GM19025 (cell line): Measurements from ENCODE around the gene DPH1.
A peak's percentile ranks its signal among the peaks of the same experiment; 100 is the strongest.

Experiments used
- ATAC-seq: cut with Tn5 transposase; IDR thresholded peaks from one replicate; pipeline ENCODE4 v1.9.1; 2021; ENCODE audit warnings: mild to moderate bottlenecking, low read depth, moderate library complexity; ENCODE audit not compliant: unreplicated experiment

The DPH1 gene

DNA sequence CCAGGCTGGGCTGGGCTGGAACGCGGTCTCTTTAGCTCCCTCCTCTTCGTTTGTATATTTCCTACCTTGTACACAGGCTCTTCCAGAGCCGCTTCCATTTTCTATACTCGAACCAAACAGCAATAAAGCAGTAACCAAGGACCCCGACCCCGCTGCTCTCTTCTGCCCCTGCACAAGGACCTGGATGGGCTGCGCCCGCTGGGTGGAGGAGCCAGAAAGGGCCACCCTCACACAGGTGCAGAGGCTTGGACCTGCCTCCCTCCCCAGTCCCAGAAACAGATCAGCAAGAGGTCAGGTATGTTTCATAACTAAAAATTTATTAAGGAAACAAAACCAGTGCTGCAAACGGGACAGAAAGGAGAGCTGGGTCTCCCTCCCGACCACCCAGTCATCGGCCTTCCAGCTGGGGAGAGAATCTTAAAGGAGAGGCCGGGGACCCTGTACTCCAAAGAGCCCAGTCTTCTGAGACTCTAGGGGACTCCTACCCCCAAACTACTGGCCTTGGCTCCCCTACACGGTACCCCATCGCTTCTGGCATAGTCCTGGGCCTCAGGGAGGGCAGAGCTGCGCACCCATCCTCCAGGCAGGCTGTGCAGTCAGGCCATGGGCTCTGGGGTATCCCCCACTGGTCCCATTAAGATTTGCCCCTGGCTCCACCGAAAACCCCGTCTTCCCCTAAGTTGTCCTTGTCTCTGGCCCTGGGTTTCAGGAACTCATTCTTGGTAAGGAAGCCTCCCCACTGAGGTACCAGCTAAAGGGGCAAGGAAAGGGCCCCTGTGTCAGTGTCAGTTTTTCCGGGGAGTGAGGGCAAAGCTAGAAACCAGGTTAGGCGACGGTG, 29.8 kb downstream of the DPH1 start:
- ATAC-seq, result no peak

DNA sequence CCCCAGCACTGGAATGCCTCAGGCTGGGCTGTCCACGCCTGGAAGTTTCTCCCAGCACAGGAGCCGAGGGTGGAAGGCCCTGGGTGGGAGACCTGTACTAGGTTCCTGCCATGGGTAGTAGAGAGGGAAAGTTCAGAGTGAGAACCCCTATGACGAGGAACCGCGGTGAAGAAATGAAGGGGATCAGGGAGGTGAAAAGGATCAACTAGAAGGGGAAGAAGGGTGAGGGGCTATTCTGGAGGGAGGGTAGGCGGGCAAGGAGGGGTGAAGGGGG, 30.4 kb downstream of the DPH1 start:
- no peak for ATAC-seq

DNA sequence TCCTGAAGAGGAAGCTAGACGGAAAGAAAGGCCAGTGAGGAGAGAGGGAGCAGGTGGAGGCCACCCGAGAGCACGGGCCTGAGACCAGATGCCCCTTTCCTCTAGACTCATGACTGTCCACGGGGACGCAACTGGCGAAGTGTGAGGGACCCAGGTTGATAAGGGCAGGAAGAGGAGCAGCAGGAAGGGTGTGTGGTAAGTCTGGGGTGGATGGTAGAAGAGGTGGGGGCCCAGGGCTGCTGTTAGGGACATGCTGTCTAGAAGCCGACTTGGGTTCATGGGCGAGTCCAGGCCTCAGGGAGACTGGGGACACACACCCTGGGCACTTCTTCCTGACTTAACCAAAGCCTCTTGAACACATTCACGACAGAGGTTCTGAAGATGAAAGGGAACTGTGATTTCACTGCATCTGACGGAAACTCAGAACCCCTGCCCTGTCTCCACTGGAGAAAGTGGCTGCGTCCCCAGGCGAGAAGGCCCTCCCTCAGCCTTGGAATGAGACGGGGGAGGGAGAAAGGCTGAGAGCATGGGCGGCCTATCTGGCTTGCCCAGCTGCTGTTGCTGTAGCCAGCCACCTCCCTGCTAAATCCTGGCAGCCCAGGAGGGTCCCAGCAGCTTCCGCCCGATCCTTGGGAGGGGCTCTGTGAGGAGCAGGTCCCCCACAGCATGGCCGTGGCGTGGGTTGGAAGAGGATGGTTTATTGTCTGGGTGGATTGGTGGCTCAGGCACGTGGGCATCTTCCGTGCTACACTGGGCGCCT, 30.9 kb downstream of the DPH1 start:
- no peak for ATAC-seq

DNA sequence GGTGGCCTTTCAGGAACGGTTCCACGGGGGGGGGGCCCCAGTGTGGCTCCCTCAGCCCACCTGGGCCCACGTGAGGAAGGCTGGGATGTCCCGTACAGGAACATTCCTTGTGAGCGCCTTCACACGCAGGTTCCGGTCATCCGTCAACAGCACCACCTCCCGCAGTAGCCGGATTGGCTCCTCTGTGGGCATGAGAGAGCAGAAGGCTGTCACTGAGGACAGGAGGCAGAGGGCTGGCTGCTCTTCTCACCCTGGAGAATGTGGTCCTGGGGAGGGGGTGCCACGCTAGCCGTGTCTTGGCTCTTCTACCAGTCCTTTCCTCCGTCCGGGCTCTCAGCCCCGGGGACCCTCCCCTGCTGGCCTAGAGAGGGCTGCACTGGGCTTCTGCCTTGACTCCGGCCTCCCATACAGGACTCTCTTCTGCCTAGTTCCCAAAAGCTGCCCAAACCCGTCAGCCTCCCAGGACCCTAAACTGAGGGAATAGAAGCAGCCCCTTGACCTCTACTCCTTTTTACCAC, 31.5 kb downstream of the DPH1 start:
- ATAC-seq, result no peak

DNA sequence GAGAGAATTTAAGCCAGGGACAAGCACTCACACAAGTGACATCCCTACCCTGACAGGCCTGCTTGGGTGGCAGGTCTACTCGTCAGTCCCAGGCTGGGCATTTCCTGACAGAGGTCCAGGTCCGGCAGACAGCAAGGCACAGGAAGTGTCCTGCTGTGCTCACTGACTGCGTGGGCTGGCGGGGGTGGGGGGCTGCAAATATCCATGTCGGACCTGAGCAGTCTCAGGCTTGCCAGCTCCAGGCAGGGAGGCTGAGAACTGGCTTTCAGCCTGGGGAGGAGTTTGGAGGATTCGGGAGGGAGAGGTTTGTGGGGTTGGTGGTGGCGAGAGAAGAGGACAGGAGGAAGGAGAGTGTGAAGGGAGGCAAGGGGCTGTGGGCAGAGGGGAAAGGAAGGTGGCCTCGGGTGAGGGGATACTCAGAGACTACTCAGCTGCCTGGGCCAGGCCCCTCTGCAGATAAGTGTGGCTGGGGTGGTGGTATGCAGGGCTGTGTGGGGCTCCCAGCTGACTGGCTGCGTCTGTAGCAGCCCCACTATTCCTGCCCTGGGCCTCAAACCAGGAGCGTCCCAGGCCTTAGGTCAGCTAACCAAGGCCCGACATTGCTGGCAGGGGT, 32.7 kb downstream of the DPH1 start:
- ATAC-seq, result no peak

DNA sequence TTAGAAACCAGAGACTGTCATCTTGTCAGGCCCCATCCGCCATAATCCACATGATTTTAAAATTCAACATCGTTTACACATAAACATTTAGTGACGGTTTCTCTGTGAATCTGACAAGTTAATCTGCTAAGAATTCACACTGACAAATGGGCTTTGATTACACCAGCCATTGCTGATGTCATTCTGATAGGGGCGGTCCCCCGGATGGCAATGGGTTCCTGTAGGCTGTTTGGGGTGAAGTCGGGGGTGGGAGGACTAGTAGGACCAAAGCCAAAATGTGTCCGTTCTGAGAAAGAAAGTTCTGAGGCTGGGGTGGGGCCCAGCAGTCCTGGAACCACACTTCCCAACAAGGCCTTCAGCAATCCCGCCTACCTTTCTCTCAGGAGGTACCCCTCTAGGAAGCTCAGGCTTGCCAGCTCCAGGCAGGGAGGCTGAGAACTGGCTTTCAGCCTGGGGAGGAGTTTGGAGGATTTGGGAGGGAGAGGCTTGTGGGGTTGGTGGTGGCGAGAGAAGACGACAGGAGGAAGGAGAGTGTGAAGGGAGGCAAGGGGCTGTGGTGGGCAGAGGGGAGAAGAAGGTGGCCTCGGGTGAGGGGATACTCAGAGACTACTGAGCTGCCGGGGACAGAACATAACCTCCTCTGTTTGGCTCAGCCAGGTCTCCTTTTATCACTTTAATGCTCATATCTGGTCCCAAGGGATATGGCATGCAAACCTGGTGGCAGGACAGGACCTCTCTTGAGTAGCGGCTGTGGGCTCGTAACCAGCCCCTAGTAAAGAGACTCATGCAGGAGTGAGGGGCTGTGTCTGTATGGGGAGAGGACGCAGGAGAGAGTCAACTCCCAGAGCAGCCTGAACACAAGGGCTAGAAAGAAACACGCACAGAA, 33.6 kb downstream of the DPH1 start:
- ATAC-seq, result no peak

DNA sequence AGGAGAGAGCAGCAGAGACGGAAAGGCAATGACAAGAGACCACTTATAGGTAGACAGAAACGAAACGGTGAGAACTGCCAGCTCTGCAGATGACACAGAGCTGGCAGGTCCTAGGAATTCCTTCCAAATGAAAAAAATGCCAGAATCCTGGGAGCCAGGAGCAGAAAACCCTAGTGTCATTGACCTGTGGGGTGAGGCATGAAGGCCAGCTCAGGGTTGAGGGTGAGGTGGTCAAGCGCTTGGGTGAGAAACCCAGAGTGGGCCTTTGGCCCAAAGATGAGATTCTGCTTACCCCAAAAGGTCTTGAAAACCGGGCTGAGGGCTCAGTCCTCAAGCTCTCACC, 34.2 kb downstream of the DPH1 start:
- ATAC-seq, result no peak

DNA sequence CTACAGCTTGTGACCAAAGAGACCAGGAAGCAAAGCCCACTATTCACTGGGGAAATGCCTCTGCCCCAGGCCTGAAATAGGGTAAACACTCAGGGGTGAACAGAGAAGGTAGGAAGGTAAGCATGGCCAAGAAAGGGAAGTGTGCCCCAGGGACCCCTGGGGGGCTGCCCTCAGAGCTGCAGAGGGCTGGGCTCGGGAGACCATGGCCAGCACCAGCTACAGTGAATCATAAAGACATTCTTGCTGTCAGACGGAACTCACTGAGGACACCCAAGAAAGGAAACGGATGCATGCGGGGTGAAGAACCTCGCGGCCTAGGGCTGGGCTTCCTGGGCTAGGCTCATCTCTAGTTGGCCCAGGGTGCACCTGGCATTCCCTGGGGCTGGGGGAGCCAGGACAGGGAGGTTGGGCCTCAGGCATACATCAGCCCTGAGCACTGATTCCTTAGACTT, 34.6 kb downstream of the DPH1 start:
- no peak for ATAC-seq

DNA sequence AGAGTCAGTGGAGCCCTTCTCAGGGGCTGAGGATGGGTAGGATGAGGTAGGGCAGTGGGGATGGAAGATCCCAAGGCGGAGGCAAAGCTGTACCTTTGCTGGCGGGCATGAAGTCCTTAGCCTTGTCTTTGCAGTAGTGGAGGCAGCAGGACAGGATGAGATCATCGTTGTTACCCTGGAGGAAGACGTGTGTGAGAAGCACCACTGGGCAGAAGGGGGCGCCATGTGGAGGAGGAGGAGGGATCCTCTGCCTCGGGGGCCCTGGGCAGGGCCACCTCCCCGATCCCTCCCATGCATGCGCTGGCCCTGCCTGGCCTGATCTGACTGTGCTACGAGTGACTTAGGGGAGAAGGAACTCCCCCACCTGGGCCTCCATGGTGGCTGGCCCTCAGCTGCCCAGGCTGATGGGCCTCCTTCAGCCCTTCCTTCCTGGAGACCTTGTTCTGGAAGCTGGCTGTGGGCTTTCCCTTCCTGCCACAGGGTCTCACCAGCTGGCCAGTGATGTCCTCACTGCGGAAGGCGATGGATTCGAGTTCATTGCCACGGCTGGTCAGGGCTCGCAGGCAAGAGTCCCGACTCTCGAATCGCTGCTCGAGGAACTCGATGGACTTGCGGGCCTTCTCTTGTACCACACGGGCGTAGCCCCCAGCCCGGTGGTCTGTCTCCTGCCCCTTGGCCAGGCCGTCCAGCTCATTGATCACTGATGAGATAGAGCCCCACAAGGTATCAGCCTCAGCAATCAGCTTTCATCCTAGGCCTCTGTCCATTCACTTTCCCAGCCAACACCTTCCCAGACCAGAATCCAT, 35.2 kb downstream of the DPH1 start:
- ATAC-seq, result no peak

DNA sequence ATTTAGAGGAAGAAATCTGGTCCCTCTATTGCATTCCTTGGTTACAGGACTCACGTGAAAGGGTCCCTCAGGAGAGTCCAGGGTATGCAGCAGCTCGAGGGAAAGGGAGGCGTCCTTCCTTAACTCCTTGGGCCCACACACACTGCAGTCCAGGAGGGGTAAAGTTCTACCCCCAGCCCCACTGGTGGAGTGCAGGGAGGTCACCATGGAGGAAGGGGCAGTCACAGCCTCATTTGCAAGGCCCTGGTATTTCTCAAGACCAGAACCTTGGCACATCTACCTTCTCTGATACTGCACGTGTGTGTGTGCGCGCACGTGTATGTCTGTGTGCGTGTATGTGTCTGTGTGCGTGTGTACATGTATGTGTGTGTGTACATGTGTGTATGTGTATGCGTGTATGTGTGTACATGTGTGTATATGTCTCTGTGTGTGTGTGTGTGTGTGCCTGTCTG, 36.0 kb downstream of the DPH1 start:
- no peak for ATAC-seq

DNA sequence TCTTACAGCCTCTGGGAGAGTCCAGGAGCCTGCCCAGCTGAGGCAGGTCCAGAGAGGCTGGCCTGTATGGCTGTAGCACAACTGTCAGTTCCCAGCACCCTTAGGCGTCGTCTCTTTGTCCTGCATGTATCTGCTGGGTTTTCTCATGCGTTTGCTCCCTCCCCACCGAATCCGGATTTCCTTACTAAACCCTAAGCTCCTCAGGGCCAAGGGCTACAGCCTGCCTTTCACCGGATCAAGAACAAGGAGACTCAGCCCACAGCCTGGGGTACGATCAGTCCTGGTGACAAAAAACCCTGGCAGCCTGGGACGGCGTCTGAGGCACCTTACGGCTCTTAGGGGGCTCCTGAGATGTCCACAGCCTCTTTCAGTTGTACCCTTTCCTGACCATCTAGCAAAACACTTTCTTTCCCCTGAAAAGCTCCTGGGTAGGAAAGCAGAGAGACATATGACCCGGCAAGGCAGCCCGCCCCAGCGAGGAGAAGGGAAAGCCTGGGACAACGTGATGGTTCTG, 37.2 kb downstream of the DPH1 start:
- ATAC-seq, result no peak

DNA sequence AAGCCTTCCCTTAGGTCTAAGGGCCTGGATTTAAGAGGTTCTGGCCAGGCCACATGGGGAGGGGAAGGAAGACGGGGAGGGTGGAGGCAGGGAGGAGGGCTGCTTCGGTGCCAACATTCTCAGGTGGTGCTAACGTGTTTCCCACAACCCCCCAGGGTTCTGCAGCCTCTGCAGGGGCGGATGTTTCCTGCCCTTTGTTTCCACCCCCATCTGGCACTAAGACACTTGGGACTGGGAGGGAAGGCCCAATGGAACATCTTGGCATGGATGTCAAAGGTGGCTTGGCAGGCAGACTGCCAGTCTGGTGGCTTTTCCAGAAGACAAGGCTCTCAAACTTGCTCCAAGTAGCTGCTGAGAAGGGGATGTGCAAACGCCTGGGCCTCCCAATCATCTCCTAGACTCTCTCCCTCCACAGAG, 37.7 kb downstream of the DPH1 start:
- ATAC-seq, result no peak

DNA sequence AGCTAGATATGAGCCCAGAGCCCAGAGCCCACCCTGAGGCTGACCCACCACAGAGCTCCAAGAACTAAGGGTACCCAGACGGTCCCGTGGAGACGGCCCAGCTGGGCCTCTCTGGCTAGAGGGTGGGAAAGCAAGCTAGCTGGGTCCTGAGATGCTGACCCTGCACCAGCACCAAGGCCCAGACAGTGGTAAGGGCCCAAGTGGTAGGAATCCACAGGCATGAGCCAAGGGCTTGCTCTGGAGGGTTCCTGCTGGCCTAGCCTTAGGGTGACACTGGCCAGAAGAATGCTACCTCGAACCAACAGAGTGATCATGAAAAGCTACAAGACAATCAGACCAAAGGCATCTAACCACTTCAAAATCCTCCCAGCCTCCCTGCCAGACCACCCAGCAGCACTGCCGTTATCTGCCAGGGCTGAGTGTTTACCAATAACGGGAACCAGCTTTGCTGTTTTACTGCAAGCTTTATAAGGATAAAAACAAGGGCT, 38.1 kb downstream of the DPH1 start:
- ATAC-seq, result no peak

DNA sequence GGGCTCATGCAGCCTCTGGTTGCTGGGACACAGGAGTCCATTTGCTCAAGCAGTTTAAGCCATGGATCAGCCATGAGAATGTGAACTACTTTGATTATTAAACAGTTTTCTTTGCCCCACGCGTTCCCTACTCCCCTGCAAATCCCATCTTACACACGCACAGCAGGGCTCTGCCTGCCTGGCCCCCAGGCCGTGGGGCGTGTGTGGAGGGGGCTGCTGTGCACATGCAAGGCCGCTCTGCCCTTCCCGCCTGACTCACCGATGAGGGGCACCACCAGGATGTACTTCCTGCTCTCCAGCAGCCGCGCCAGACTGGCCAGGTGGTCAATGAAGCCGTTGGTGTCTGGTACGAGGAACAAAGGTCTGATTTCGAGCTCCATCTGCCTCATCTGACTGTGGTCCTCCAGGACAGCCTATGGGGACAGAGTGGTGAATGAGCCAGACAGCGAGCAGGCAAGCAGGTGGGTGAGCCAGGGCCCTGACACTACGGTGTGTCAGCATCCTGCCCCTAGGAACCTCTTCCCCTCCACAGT, 38.6 kb downstream of the DPH1 start:
- no peak for ATAC-seq

DNA sequence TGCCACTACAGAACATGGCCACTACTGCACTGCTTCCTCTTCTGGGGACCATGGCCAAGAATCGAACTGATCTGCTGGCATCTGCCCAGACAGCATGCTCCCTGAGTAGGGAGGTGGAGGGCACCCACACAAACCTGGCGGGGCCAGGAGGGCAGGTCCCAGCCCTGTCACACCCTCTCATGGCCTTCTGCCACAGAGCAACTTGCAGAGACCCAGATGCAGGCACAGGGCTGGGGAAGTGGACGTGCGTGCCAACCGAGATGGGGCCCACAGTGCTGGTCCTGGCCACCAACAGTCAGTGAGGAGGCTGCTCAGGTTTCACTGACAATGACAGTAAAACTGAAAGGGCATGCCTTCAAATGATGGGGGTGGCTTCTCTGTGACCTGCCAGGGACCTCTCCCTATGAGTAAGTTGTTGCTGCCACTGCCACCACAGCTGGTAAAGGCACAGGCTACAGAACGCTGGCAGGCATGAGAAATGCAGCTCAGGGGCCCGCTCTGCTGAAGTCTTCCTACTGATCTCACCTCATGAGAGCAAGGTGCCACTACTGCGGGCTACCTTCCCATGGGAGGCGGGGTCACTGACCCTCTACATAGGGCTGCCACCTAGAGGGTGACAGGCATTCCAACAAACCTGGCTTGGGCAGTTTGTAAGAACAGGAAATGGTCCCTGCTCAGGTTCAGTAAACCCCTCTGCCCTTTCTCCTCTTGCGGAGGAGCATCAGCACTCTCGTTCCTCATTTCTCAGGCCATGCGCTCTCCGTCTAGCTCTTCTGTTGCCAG, 40.5 kb downstream of the DPH1 start:
- peak; percentile 87 for ATAC-seq

DNA sequence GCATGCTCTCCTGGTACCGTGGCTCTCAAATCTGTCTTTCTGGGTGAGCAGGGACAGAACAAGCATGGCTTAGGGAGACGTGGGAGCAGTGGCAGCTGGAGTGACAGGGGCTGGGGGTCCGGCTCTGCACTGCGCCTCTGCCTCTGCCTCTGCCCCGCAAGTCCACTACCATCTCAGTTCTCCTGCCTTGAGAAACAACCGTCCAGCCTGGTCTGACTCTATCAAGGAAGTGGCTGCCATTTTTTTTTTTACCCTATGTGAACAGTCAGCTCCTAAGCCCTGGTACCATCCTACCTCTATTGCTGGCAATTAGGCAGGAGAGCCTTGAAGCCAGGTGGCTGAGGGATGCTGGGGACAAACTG, 41.1 kb downstream of the DPH1 start:
- no peak for ATAC-seq

DNA sequence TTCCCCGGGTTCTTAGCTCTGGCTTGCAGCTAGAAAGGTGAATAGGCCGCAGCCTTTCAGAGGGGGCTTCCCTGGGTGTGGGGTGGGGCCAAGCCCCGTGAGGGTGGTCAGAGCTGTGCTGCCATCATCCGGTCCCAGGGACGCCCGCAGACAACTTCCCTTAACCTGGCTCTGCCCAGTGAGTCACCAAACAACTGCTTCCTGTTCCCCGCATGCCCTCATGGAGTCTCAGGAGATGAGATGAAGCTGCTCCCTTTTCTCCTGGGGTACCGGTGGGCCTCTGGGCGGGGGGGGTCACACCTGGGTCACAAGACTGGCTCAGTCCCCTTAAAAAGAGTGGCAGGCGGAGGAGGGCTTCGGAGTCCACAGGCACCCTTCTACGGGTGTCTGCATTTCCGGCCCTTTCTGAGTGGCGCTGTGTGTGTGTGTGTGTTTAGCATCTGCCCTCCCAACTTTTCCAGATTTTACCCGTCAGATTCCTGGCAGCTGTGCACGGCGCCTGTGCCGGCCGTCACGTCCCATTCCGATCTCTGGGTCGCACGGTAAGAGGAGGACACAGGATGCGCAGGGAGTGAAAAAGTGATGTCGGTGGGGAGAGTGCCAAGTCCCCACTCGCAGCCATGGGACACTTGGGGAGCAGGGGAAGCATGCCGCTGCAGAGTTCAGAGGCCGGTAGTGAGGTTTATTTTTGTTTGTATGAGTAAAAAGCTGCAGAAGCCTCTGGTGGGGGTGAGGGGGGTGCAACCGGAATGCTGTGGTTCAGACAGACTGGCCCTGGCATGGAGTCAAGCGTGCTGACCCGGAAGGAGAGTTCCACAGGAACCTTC, 41.7 kb downstream of the DPH1 start:
- no peak for ATAC-seq

DNA sequence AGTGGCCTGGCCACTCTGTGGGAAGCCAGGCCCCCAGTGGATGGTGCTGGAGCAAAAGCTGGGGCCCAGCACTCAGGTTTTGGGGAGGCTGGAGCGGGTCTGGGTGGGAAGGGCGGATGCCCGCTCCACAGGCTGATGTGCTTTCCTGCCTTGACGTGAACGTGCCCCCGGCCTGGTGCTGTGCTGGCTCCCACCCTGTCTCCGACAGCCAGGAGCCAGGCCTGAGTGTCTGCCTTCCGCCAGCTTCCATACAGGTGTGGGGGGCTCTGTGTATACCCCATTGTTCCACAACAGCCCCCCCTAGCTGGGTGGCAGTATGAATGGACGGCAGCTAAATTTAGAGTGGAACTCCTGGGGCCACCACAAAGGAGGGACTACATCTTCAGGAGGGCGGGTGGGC, 45.0 kb downstream of the DPH1 start:
- no peak for ATAC-seq
